Activated T-cell treated with anti-CD3 and anti-CD28 coated beads for 4 hours (primary cell): ENCODE measurements around the gene MEGF6.

Experiments
- DNase-seq: peaks from one replicate; pipeline ENCODE4 v3.0.0-alpha.2; 2020

The MEGF6 gene

GRCh38 chr1:3606779-3607702 is 4.3 kb downstream of the MEGF6 start:
- no peak for DNase-seq

- DNase-seq, result no peak
Observed at GRCh38 chr1:3604997-3605823, 6.1 kb downstream of the MEGF6 start.

GRCh38 chr1:3604468-3604974 is 6.8 kb downstream of the MEGF6 start:
- DNase-seq, result no peak

- DNase-seq, result no peak
Observed at GRCh38 chr1:3603571-3604467, 7.5 kb downstream of the MEGF6 start.

GRCh38 chr1:3603156-3603555 is 8.2 kb downstream of the MEGF6 start:
- no peak for DNase-seq

GRCh38 chr1:3602375-3602774 is 8.9 kb downstream of the MEGF6 start:
- DNase-seq, result no peak

GRCh38 chr1:3601743-3602142 is 9.6 kb downstream of the MEGF6 start:
- no peak for DNase-seq

- no peak for DNase-seq
Observed at GRCh38 chr1:3600354-3600753, 11.0 kb downstream of the MEGF6 start.

GRCh38 chr1:3599816-3600215 is 11.5 kb downstream of the MEGF6 start:
- no peak for DNase-seq

GRCh38 chr1:3599286-3599811 is 12.0 kb downstream of the MEGF6 start:
- DNase-seq, result no peak

- no peak for DNase-seq
Observed at GRCh38 chr1:3598522-3599285, 12.6 kb downstream of the MEGF6 start.

GRCh38 chr1:3598051-3598491 is 13.2 kb downstream of the MEGF6 start:
- no peak for DNase-seq

- DNase-seq, result no peak
Observed at GRCh38 chr1:3597599-3597964, 13.7 kb downstream of the MEGF6 start.

- no peak for DNase-seq
Observed at GRCh38 chr1:3596663-3597598, 14.4 kb downstream of the MEGF6 start.

GRCh38 chr1:3595949-3596348 is 15.4 kb downstream of the MEGF6 start:
- no peak for DNase-seq

- DNase-seq, result no peak
Observed at GRCh38 chr1:3594706-3595377, 16.5 kb downstream of the MEGF6 start.

GRCh38 chr1:3593745-3594144 is 17.6 kb downstream of the MEGF6 start:
- no peak for DNase-seq

- no peak for DNase-seq
Observed at GRCh38 chr1:3593334-3593733, 18.0 kb downstream of the MEGF6 start.

GRCh38 chr1:3590951-3591865 is 20.1 kb downstream of the MEGF6 start:
- no peak for DNase-seq
